SU-DHL-6 (cell line): ENCODE measurements around the gene PXDN.

Source experiments
- EZH2phosphoT487 ChIP-seq: fragments of 200-600 bp; sonication (generic), shearing (Covaris generic); conservative IDR thresholded peaks from 2 replicates; pipeline ENCODE4 v1.6.1; 2018; ENCODE audit warnings: mild to moderate bottlenecking, antibody characterized with exemption, low read length, moderate library complexity, mixed read lengths
- TF ChIP-seq, protein P1 (sequence below): fragments of 200-600 bp; sonication (generic); IDR thresholded peaks from one replicate; pipeline ENCODE4 v1.5.1; 2017; ENCODE audit warnings: antibody characterized with exemption, mild to moderate bottlenecking, low read length, moderate library complexity; ENCODE audit not compliant: insufficient read depth, poor library complexity, severe bottlenecking

DNA sequence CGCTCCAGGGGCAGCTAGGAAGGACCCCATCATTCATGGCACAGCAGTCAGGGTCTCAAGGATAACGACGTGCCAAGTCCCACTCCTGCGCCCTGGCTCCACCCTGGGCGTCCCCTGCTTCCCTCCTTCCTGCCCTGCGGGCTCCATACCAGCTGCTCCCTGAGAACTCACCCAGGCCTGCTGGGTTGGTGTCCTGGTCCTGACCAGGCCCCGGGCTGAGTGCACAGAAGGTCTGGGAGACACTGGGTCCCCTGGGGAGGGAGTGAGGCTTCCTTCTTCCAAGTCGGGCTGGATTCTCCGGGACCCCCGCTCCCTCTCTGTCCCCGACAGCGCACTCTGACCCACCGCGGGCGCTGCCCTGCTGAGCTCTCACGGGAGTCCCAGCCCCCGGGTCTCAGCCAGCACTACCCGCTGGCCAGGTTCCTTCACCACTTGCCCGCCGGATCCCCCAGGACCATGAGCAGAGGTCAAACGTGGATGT is 160.2 kb downstream of the PXDN start:
- TF ChIP-seq, protein P1, sequence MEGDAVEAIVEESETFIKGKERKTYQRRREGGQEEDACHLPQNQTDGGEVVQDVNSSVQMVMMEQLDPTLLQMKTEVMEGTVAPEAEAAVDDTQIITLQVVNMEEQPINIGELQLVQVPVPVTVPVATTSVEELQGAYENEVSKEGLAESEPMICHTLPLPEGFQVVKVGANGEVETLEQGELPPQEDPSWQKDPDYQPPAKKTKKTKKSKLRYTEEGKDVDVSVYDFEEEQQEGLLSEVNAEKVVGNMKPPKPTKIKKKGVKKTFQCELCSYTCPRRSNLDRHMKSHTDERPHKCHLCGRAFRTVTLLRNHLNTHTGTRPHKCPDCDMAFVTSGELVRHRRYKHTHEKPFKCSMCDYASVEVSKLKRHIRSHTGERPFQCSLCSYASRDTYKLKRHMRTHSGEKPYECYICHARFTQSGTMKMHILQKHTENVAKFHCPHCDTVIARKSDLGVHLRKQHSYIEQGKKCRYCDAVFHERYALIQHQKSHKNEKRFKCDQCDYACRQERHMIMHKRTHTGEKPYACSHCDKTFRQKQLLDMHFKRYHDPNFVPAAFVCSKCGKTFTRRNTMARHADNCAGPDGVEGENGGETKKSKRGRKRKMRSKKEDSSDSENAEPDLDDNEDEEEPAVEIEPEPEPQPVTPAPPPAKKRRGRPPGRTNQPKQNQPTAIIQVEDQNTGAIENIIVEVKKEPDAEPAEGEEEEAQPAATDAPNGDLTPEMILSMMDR, result no peak
- no peak for TF ChIP-seq EZH2phosphoT487
